HG03558 (cell line): ENCODE results near the gene DOLPP1.

Experiments
- ATAC-seq: cut with Tn5 transposase; IDR thresholded peaks from one replicate; pipeline ENCODE4 v1.9.1; 2021; ENCODE audit warnings: moderate number of reproducible peaks; ENCODE audit not compliant: unreplicated experiment; ENCODE audit errors: extremely low read depth

The DOLPP1 gene

GRCh38 chr9:129136446-129137035 is 55.6 kb downstream of the DOLPP1 start:
- ATAC-seq, result no peak

- ATAC-seq, result no peak
Observed at GRCh38 chr9:129137292-129138143, 56.6 kb downstream of the DOLPP1 start.

- no peak for ATAC-seq
Observed at GRCh38 chr9:129138144-129138462, 57.2 kb downstream of the DOLPP1 start.

GRCh38 chr9:129138476-129139232 is 57.7 kb downstream of the DOLPP1 start:
- no peak for ATAC-seq

- no peak for ATAC-seq
Observed at GRCh38 chr9:129139233-129139992, 58.5 kb downstream of the DOLPP1 start.

GRCh38 chr9:129139993-129140396 is 59.1 kb downstream of the DOLPP1 start:
- peak; percentile 45 for ATAC-seq
